Ovary (tissue), 9 donors: Measurements from ENCODE around the gene PPP1R1B. TPM values are rescaled to one million over a fixed set of nuclear protein-coding genes. Genes with fewer than 3 reads are reported as not detected.

ENCODE experiments used
- DNase-seq, 5 donors: peaks; one replicate each; pipeline ENCODE4 v3.0.0-alpha.2; 2019 to 2020
- H3K27ac ChIP-seq, 2 donors: fragments of 200-600 bp; one replicate each; pipeline versions ENCODE4 v1.5.1 to v1.8.0; 2019 to 2022
- H3K27me3 ChIP-seq: fragments of 200-600 bp; one replicate; pipeline ENCODE4 v1.8.0; 2022
- H3K36me3 ChIP-seq: fragments of 200-600 bp; sonication (generic); one replicate; pipeline ENCODE4 v1.5.1; 2019
- H3K4me1 ChIP-seq: one replicate; pipeline ENCODE4 v1.8.1; 2013; ENCODE audit warnings: mild to moderate bottlenecking, moderate library complexity; ENCODE audit not compliant: insufficient read depth
- H3K4me3 ChIP-seq: fragments of 200-600 bp; sonication (generic); one replicate; pipeline ENCODE4 v1.5.1; 2017
- H3K9me3 ChIP-seq, 2 donors: fragments of 200-600 bp in 1 of 2; sonication (generic) in 1 of 2; one replicate each; pipeline versions ENCODE4 v1.5.1 to v1.8.1; 2013 to 2019; ENCODE audit warnings: mild to moderate bottlenecking in 1 of 2, moderate library complexity in 1 of 2
- CTCF ChIP-seq, 3 donors: fragments of 450-650 bp in 2 of 3; fragments of 200-600 bp in 1 of 3; IDR thresholded peaks; one replicate each; pipeline versions ENCODE4 v1.5.1 to v1.8.0; 2016 to 2022; ENCODE audit warnings: antibody characterized with exemption in 3 of 3, mild to moderate bottlenecking in 1 of 3
- EP300 ChIP-seq: sonication (generic); formaldehyde crosslinking; IDR thresholded peaks from one replicate; pipeline ENCODE4 v1.6.1; 2017; ENCODE audit warnings: antibody characterized with exemption
- POLR2A ChIP-seq: fragments of 450-650 bp; IDR thresholded peaks from one replicate; pipeline ENCODE4 v1.6.1; 2017; ENCODE audit warnings: antibody characterized with exemption, mild to moderate bottlenecking, moderate library complexity
- WGBS, 3 donors: extraction: QIAGEN DNeasy Blood & Tissue Kit in 1 of 3; methylation state at CpG; one replicate each; pipeline versions ENCODE4 v1.1.5 to v1.1.7; 2013 to 2017; 5-methylcytosine and 5-hydroxymethylcytosine counted together
- intact Hi-C, 4 donors: fragments of 100-400 bp; cut with DNase I; formaldehyde crosslinking; loops; one replicate each; pipeline versions ENCODE4 v1.11.0 to v1.15.1; 2022 to 2023
- polyA plus RNA-seq, 2 donors: library from polyadenylated mRNA; stranded (reverse); fragments of 200-250 nt in 1 of 2; fragments of 350-450 nt in 1 of 2; fragmentation: Illumina TruSeq in 1 of 2; extraction: RNeasy Lipid Tissue Mini Kit (QIAGEN cat#74804) in 1 of 2; gene quantifications; one replicate each; pipeline ENCODE4 v1.2.3, GENCODE V29; 2013 to 2014
- total RNA-seq, 7 donors: library from RNA; depleted of rRNA in 2 of 7; stranded (reverse); fragments of >200 nt in 2 of 7; fragmentation: NEBNext Ultra II Directional in 3 of 7; extraction: Animal tissue kit (Norgen Biotek cat#: 25700) in 3 of 7; gene quantifications; one replicate each; pipeline versions ENCODE4 v1.1.0 to v1.2.4, GENCODE V29; 2016 to 2023
- donor health status: DM: no; HTN: no; CAD: no; lungs with moderate emphysema.
- donor health status: DM: no; HTN: no; CAD: no.
- donor health status: Bipolar disorder and iron deficiency.
- donor health status: DM: yes; HTN: yes; CAD: no.
- donor health status: DM: no; HTN: no; CAD: no.
- donor health status: DM: yes; HTN: yes; CAD: no.

Gene PPP1R1B
- total and polyA plus RNA-seq, 9 donors: 0.43 to 23.0 (median 10.1) TPM

- no peaks in the 10 kb centered on the region for H3K9me3 ChIP-seq
- no peaks in the 10 kb centered on the region for H3K27me3 ChIP-seq
- H3K27ac ChIP-seq: no peak overlapping the region
- H3K4me3 ChIP-seq: no peak overlapping the region
- intact Hi-C loops: loop anchor here in 1 of 4 donors (5.0 kb wide), 1 partner anchor 44 kb away; no protein-coding TSS in a partner anchor
- no peak for DNase-seq
- no peaks in the 10 kb centered on the region for H3K36me3 ChIP-seq
- TF ChIP-seq CTCF (IDR thresholded peaks at IDR 0.05) (no peak), EP300 (no peak), POLR2A (no peak)
- 24 to 32% (median 25%) methylated on average over 2 of the region's 2 CpGs for WGBS, 3 donors
- peaks cover 4% of the 10 kb centered on the region for H3K4me1 ChIP-seq
Observed at GRCh38 chr17:39666231-39666600, 39.5 kb downstream of the PPP1R1B start.

DNA sequence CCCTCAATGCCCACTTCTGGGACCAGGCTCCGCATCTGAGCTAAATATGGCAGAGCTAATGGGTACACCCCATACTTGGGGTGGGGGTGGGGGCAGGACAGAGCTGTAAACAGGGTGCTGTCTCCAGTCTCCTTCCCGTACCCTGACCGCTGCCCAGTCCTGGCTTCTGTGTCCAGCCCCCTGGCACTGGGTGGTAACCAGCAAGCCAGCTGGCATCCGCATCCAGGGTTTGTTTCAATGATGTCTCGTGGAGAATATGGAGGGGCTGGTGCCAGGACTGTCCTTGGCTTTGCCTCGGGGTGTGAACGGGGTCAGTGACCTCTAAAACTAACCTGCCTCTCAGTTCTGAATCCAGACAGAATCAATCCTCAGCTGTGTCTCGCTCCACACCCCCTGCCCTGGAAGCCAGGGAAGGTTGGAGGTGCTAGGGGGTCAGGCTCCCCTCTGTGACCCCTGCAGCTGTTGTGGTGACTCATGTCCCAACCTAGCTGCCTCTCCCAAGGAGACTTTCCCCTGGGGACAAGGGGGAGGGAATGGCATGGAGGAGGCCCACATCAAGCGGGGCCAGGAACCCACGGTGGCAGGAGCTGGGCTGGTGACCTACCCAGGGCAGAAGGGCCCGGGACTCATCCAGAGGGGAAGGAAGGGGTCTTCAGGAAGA is 40.0 kb downstream of the PPP1R1B start:
- DNase-seq: no peak
- H3K4me3 ChIP-seq: no peak overlapping the region
- no peak for TF ChIP-seq CTCF (IDR thresholded peaks at IDR 0.05)
- TF ChIP-seq POLR2A: no peak
- no peak for TF ChIP-seq EP300
- no peak overlapping the region for H3K27ac ChIP-seq
- no peaks in the 10 kb centered on the region for H3K27me3 ChIP-seq
- H3K36me3 ChIP-seq: no peaks in the 10 kb centered on the region
- intact Hi-C loops: loop anchor here in 1 of 4 donors (5.0 kb wide), 1 partner anchor 44 kb away; no protein-coding TSS in a partner anchor
- no peaks in the 10 kb centered on the region for H3K9me3 ChIP-seq
- H3K4me1 ChIP-seq: peaks cover 4% of the 10 kb centered on the region
- 47 to 57% (median 51%) methylated on average over 11 of the region's 11 CpGs for WGBS, 3 donors

DNA sequence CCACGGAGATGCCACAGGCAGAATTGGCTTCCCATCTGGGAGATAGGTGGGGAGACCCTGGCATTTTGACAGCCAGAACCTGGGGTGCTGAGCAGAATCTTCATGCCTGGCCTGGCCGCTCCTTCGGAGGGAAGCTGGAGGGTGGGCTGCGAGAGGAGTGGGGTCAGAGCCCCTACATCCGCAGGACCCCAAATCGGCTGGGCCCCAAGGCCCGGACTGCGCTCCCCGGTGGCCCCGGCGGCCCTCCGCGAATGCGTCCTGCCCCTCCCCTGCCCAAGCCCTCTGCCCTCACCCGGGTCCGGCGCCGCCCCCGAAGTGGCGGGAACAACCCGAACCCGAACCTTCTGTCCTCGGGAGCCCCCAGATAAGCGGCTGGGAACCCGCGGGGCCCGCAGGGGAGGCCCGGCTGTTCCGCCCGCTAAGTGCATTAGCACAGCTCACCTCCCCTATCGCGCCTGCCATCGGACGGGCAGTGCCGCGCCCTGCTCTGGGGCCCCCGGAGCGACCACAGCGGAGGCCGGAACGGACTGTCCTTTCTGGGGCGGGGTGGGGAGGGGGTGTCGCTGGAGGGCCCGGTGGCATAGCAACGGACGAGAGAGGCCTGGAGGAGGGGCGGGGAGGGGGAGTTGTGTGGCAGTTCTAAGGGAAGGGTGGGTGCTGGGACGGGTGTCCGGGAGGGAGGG is 40.7 kb downstream of the PPP1R1B start:
- no peaks in the 10 kb centered on the region for H3K27me3 ChIP-seq
- intact Hi-C loops: loop anchor here in 1 of 4 donors (5.0 kb wide), 1 partner anchor 45 kb away; no protein-coding TSS in a partner anchor
- peak in 1 of 5 donors; percentile 56 for DNase-seq
- 7 to 11% (median 10%) methylated on average over 24 to 49 of the region's 49 CpGs for WGBS, 3 donors
- peaks cover 4% of the 10 kb centered on the region for H3K4me1 ChIP-seq
- no peak overlapping the region for H3K4me3 ChIP-seq
- H3K9me3 ChIP-seq: no peaks in the 10 kb centered on the region
- TF ChIP-seq EP300 (no peak), POLR2A (no peak), CTCF (IDR thresholded peaks at IDR 0.05) (no peak)
- H3K27ac ChIP-seq: no peak overlapping the region
- H3K36me3 ChIP-seq: no peaks in the 10 kb centered on the region

- intact Hi-C loops: loop anchor here in 1 of 4 donors (5.0 kb wide), 1 partner anchor 46 kb away; no protein-coding TSS in a partner anchor
- TF ChIP-seq POLR2A (no peak), CTCF (IDR thresholded peaks at IDR 0.05) (peak in 2 of 3 donors; percentile 64 to 65)
- Histone ChIP-seq H3K27ac (no peak within 1 kb of the TSS), H3K4me1 (peaks cover 4% of the 10 kb centered on the region), H3K4me3 (peak within 1 kb of the TSS; percentile 32), H3K27me3 (no peaks in the 10 kb centered on the region), H3K9me3 (no peaks in the 10 kb centered on the region), H3K36me3 (no peaks in the 10 kb centered on the region)
- WGBS, 3 donors: 2 to 3% (median 2%) methylated on average over 85 of the region's 85 CpGs
- DNase-seq: peak; percentile 62 to 81 (median 65)
Observed at GRCh38 chr17:39667945-39668924, 41.5 kb downstream of the PPP1R1B start, which contains the start of gene PNMT. Gene PNMT, plus strand, starts transcription at chr17:39668453. Its CDS starts 23 bp downstream, at chr17:39668476.
